Hepatocyte (in vitro differentiated cells): Measurements from ENCODE around the gene ROBO3.

ENCODE experiments used
- CTCF ChIP-seq: fragments of 200-600 bp; sonication (generic); IDR thresholded peaks from 2 replicates; pipeline ENCODE4 v1.5.1; 2016; ENCODE audit warnings: antibody characterized with exemption, mild to moderate bottlenecking; ENCODE audit not compliant: poor library complexity
- EZH2 ChIP-seq: fragments of 200-600 bp; sonication (generic); IDR thresholded peaks from 2 replicates; pipeline ENCODE4 v1.6.1; 2016; ENCODE audit warnings: antibody characterized with exemption, mild to moderate bottlenecking, borderline replicate concordance
- EZH2phosphoT487 ChIP-seq: fragments of 200-600 bp; sonication (generic); IDR thresholded peaks from one replicate; pipeline ENCODE4 v1.6.1; 2018; ENCODE audit warnings: antibody characterized with exemption, mild to moderate bottlenecking, low read depth, moderate library complexity; ENCODE audit not compliant: unreplicated experiment, severe bottlenecking

- TF ChIP-seq CTCF (no peak), EZH2 (no peak), EZH2phosphoT487 (no peak)
These were observed 21.9 kb downstream of the ROBO3 start for GRCh38 chr11:124886978-124887666.
